GM12874 (cell line): ENCODE data around the gene ORM2.

Experiments
- TF ChIP-seq, protein P1 (sequence below): IDR thresholded peaks from 2 replicates; pipeline ENCODE4 v1.5.1; 2011; ENCODE audit warnings: low read depth, mild to moderate bottlenecking, control low read depth, low read length, moderate library complexity; ENCODE audit not compliant: insufficient read depth

Gene ORM2

DNA sequence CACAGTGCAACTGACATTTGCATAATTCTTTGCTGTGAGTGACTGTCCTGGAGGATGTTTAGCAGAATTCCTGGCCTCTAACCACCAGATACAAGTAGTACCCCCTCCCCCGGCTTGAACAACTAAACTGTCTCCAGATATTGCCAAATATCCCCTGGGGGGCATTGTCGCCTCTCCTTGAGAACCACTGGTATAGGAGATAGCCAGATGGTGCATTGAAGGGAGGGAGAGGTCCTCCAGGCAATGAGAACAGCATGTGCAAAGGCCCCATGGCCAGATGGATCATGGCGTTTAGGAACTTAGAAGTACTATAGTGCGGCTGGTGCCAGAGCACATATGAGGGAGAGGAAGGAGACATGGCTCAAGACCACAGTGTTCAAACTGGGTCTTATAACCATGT, 25.7 kb upstream of the ORM2 start:
- TF ChIP-seq, protein P1, sequence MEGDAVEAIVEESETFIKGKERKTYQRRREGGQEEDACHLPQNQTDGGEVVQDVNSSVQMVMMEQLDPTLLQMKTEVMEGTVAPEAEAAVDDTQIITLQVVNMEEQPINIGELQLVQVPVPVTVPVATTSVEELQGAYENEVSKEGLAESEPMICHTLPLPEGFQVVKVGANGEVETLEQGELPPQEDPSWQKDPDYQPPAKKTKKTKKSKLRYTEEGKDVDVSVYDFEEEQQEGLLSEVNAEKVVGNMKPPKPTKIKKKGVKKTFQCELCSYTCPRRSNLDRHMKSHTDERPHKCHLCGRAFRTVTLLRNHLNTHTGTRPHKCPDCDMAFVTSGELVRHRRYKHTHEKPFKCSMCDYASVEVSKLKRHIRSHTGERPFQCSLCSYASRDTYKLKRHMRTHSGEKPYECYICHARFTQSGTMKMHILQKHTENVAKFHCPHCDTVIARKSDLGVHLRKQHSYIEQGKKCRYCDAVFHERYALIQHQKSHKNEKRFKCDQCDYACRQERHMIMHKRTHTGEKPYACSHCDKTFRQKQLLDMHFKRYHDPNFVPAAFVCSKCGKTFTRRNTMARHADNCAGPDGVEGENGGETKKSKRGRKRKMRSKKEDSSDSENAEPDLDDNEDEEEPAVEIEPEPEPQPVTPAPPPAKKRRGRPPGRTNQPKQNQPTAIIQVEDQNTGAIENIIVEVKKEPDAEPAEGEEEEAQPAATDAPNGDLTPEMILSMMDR: no peak

DNA sequence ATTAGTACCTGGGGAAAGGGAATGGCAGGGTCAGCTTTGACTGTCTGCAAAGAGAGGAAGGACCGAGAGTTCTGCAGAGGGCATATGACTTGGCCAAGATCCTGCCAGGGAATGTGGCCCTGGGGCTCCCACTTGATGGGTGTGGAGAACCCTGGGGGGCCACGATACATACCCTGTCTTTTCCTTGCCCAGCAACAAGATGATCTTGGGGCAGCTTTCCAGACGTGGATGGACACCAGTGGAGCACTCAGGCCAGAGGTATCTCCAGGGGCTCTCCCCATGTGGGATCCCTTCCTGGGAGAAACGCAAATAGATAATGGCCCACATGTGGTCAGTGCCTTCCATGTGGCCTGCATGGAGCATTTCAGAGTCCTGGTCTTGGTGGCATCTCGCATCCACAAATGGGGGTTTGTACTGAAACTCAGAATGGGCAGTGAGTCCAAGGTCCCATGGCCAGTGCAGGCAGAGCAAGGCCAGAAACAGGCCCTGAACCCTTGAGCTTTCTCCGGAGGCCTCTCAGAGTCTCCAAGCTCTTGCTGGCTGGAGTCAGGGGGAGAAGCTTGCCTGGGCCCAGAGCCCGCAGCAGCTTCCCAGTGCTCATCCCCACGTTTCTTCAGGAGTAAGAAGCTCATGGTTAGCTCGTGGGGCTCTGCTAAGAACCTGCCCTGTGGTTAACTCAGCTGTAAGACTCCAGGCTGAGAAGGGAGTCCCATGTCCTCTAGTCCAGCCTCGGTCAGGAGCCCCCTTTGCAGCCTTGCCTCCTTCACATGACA, 25.1 kb upstream of the ORM2 start:
- TF ChIP-seq, protein P1: no peak

DNA sequence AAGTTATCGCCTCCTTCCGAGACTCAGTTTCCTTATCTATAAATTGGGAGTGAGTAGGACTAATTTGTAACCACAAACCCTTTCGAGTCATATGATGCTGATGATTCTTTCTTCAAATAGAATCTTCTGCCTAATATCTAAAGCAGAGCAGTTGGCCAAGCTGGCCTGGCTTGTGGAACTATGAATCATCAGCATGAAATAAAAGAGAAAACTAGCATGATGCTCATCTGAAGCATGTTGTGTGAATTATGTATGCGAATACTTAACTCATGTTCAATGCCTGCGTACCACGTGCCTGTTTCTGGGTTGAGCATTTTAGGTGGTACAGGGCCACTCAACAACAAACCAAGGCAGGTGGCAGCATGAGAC, 21.8 kb upstream of the ORM2 start:
- TF ChIP-seq, protein P1: no peak

DNA sequence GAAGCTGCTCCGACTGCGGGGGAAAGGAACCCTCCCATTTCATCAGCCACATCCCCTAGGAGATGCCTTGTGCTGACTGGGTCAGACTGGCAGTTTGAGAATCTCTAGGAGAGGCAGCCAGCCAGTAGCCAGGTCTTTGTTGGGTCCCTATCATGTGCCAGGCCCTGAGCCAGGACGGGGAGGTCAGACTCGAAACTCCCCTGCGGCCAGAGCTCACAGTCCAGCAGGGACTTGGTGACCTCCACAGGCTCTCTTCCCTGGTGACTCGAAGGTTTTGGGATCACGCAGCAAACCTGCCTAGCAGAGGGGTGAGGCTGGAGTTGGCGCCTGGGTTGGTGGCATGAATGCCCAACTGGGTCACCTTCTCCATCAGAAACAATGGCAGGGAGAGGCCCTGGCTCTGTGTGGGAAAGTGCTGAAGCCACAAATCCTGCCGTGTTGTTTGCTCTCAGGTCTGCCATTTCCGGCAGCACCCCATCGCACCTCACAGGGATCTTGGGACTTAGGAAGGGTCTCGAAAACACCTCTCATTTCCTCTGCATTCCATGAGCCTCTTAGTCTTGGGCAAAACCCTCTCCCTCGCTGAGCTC, 21.2 kb upstream of the ORM2 start:
- TF ChIP-seq, protein P1: no peak

DNA sequence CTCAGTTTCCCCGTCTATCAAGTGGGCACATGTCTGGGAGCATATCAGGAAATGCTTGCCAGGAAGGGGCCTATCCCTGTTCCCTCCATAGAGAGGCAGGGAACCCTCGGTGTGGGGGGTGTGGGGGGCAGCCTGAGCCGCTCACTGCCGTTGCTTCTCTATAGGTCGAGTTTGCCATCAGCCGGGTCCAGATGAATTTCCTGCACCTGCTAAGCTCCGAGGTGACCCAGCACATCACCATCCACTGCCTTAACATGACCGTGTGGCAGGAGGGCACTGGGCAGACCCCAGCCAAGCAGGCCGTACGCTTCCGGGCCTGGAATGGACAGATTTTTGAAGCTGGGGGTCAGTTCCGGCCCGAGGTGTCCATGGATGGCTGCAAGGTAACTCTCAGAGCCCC, 20.6 kb upstream of the ORM2 start:
- TF ChIP-seq, protein P1: no peak

DNA sequence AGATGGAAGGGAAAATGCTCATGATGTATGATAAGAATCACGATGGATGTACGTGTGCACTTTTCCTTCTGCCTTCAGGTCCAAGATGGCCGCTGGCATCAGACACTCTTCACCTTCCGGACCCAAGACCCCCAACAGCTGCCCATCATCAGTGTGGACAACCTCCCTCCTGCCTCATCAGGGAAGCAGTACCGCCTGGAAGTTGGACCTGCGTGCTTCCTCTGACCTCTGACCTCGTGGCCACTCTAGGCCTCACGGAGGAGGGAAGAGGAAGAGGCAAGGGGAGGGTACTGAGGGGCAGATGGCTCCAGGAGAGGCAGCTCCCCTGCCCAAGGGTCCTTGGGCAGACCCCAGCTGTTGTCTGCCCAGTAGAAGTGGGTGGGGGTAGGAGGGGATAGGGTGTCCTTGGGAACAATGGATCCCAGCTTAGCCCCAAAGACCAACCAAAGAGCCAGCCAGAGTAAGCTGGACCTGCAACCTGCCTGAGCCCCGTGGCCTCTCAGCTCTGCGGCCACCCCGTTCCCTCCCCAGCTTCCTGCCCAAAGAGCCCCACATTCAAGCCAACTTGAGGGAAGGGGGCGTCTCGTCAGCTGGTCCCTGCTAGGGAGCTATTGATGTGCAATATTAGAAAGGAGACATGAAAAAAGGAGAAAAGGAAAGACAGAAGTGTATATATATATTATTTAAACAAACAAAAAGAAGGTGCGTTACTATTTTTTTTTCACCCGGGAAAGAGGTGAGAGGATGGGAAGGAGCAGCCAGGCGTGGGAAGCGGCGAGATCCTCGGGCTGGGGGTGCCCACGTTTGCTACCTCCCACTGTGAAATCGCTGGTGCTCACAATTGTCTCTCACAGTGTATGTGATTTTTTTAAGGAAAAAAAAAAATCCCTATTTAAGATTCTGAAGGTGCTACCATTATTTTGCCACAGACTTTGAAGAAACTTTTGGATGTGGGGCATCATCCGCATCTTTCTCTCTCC, 18.9 kb upstream of the ORM2 start:
- TF ChIP-seq, protein P1: no peak
